Astrocyte of the hippocampus (primary cell): ENCODE results near the gene LANCL3.
"Not testable (repeated sequence)": the region's sequence is repeated elsewhere in the genome, so short reads cannot be mapped to it uniquely, and the experiment has no call there.

Source experiments
- DNase-seq: peaks from one replicate; pipeline ENCODE4 v3.0.0; 2011; ENCODE audit warnings: low read depth, low spot score

LANCL3 gene

GRCh38 chrX:37571426-37572107 lies at the start of gene LANCL3:
TSS of gene LANCL3 (plus strand) at chrX:37571661. CDS start at chrX:37571871, 210 bp downstream.
- DNase-seq: peak; percentile 7

- not testable (repeated sequence) for DNase-seq
These were observed 47.8 kb upstream of the LANCL3 start for GRCh38 chrX:37523673-37524072.

GRCh38 chrX:37541991-37542390 lies 29.5 kb upstream of the LANCL3 start:
- DNase-seq: no peak

- no peak for DNase-seq
These were observed 28.7 kb upstream of the LANCL3 start for GRCh38 chrX:37542791-37543190.

GRCh38 chrX:37543324-37543723 lies 28.1 kb upstream of the LANCL3 start:
- DNase-seq: no peak

DNA sequence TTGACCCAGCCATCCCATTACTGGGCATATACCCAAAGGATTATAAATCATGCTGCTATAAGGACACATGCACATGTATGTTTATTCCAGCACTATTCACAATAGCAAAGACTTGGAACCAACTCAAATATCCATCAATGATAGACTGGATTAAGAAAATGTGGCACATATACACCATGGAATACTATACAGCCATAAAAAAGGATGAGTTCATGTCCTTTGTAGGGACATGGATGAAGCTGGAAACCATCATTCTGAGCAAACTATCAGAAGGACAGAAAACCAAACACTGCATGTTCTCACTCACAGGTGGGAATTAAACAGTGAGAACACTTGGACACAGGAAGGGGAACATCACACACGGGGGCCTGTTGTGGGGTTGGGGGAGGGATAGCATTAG lies 26.9 kb upstream of the LANCL3 start:
- DNase-seq: not testable (repeated sequence)

- DNase-seq: no peak
These were observed 26.4 kb upstream of the LANCL3 start for GRCh38 chrX:37545066-37545465.

GRCh38 chrX:37549619-37550018 lies 21.8 kb upstream of the LANCL3 start:
- not testable (repeated sequence) for DNase-seq

DNA sequence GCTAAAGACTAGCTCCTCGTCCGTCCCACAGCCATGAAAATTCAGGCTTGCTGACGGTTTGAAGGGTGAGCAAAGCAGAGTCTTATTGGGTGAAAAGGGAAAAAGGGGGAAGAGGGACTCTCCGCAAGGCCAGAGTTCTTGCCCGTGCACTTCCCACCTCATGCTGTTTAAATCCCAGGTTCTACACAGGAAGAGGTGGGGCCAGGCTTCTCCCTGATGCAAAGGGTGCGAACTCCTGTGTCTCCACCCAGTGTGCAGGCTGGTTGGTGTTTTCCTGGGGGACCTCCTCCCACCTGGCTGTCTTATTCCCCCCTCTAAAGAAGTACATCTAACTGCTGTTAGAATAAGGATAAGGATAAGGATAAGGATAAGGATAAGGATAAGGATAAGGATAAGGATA lies 18.0 kb upstream of the LANCL3 start:
- DNase-seq: no peak

DNA sequence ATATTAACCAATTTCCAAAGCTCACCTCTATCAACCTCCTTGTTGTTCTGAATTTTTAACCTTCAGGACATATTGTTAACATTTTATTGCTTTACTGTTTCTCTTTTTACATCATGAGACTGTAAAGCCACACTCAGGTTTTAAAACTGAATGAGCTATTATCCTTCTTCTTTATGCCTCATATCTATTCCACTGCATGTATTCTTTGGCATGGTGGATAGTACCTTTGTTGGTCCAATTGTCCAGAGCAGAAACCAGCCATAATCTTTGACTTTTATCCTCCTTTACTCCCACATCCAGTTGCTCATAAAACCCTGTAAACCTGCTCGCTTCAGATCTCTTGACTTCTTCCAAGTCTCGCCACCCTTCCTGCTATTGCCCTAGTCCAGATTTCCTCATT lies 6.2 kb upstream of the LANCL3 start:
- DNase-seq: not testable (repeated sequence)

GRCh38 chrX:37570349-37570748 lies 1.1 kb upstream of the LANCL3 start:
- DNase-seq: not testable (repeated sequence)

DNA sequence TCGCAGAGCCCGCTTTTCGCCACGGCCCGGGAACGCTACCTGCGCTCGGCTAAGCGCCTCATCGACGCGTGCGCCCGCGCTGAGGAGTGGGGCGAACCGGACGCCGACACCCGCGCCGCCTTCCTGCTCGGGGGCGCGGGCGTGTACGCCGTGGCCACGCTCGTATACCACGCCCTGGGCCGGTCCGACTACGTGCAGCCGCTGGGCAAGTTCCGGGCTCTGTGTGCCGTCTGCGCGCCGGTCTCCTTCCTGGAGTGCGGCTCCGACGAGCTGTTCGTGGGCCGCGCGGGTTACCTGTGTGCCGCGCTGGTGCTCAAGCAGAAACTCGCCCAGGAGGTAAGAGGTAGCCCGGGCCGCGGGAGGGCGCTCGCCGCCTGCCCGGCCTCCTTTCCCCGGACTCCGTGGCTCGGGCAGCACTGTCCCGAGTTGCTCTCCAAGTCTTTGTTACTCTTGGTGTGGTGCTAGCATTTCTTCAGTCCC lies 687 bp downstream of the LANCL3 start:
- peak; percentile 31 for DNase-seq

- not testable (repeated sequence) for DNase-seq
These were observed 1.7 kb downstream of the LANCL3 start for GRCh38 chrX:37573121-37573520.

GRCh38 chrX:37578045-37578444 lies 6.6 kb downstream of the LANCL3 start:
- DNase-seq: peak; percentile 57

GRCh38 chrX:37580080-37580479 lies 8.6 kb downstream of the LANCL3 start:
- no peak for DNase-seq

DNA sequence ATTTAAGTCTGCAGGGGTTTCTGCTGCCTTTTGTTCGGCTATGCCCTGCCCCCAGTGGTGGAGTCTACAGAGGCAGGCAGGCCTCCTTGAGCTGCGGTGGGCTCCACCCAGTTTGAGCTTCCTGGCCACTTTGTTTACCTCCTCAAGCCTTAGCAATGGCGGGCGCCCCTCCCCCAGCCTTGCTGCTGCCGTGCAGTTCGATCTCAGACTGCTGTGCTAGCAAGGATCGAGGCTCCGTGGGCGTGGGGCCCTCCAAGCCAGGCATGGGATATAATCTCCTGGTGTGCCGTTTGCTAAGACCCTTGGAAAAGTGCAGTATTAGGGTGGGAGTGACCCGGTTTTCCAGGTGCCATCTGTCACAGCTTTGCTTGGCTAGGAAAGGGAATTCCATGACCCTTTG lies 15.9 kb downstream of the LANCL3 start:
- DNase-seq: not testable (repeated sequence)

DNA sequence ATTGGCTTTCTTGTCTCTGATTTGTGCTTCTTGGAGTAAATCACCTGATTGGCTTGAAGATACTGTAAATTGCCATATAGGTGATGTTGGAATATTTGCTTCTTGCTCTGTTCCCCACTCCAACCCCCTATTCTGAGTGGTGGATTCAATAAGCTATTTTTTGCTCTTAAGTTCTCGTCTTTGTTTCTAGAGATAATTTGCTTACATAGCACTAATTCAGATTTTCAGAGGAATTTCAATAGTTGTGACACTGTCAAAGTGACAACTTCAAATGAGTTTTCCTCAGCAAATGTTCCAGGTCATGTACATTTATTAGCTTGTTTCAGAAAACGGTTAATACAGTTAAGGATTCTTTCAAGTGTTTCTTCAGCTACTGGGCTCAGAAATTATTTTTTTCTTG lies 18.6 kb downstream of the LANCL3 start:
- DNase-seq: no peak

DNA sequence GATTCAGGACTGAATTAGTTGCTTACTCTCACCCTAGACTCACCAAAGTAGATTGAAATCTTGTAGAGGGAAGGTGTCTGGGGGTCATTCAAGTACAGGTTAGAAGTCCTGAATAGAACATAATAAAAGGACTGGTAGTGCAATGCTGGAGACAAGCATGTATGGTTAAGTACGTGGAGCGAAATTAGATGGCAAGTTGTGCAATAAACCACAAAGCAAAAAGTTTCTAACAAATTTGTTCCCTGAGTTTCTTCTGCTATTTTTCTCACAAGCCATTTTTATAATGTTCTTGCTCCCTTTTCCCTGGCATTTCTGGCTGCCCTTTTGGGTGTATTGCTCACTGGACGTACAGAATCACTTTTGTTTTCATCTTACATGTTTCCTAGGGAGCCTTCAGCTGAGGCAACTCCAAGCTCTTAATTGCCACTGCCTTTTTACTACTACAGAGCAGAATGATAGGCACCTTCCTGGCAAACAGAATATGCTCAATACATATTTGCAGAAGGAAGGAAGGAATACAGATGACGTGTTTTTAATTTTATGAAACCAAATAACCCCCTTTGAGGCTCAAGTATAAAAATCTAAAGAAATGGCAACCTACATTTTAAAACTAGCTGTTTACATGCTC lies 23.4 kb downstream of the LANCL3 start:
- DNase-seq: no peak

DNA sequence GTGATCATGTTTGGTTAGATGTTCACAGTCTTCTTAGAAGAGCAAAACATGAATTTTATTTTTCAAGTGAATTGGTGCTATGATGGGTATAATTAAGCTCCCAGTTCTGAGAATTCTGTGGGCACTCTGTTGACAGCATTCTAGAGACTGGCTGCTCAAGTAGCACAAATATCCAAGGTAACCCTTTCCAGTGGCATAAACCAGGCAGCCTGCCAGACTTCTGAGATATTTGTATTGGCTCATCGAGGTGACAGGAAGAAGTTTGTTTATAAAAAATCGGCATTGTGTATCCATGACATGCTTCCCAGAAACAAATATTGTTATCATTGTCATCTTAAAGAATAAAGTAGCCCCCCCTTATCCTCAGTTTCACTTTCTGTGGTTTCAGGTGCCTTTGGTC lies 28.3 kb downstream of the LANCL3 start:
- DNase-seq: peak; percentile 12

DNA sequence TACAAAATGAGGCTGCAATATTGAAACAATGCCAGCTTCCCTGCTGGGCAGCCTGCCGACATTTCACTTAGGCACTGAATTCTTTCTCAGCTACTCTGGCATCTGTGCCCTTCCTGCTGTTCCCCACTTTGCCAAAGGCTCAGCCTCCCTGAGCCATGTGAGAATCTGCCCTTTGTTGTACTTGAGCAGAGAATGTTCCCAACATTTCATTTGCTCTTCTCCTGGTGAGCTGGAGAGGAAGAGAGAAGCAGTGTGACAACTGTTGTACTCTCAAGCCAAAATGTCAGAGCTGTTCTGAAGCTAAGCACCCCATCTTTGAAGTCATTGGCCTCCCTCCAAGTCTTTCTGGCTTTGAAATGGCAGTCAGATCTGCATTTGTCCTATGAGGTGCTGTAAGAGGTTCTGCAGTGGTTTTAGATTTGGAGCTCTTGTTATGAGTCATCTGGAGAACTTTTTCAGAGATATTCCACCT lies 32.5 kb downstream of the LANCL3 start:
- DNase-seq: peak; percentile 18

- DNase-seq: no peak
These were observed 35.8 kb downstream of the LANCL3 start for GRCh38 chrX:37607243-37607642.

DNA sequence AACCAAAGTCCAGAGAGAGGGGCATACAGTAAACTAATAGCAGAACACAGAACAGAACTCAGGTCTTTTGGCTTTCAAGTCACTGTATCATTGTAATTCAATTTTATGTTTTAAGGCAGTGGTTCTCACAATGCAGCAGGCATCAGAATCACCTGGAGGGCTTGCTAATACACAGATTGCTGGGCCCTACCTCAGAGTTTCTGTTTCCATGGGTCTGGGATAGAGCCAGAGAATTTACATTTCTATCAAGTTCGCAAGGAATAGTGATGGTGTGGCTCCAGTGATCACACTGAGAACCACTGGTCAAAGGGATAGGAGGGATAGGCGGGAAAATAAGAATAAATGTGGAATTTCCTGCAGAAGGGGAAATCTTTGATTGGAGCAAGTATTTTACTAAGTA lies 36.7 kb downstream of the LANCL3 start:
- no peak for DNase-seq

GRCh38 chrX:37609727-37610126 lies 38.3 kb downstream of the LANCL3 start:
- no peak for DNase-seq
